Hepatocyte (in vitro differentiated cells): Measurements from ENCODE around the gene C1orf198.

Experiments
- CTCF ChIP-seq: fragments of 200-600 bp; sonication (generic); IDR thresholded peaks from 2 replicates; pipeline ENCODE4 v1.5.1; 2016; ENCODE audit warnings: antibody characterized with exemption, mild to moderate bottlenecking; ENCODE audit not compliant: poor library complexity
- EZH2 ChIP-seq: fragments of 200-600 bp; sonication (generic); IDR thresholded peaks from 2 replicates; pipeline ENCODE4 v1.6.1; 2016; ENCODE audit warnings: antibody characterized with exemption, mild to moderate bottlenecking, borderline replicate concordance
- EZH2phosphoT487 ChIP-seq: fragments of 200-600 bp; sonication (generic); IDR thresholded peaks from one replicate; pipeline ENCODE4 v1.6.1; 2018; ENCODE audit warnings: antibody characterized with exemption, mild to moderate bottlenecking, low read depth, moderate library complexity; ENCODE audit not compliant: unreplicated experiment, severe bottlenecking

- TF ChIP-seq CTCF (no peak), EZH2phosphoT487 (no peak), EZH2 (no peak)
Measured at GRCh38 chr1:230858918-230859729, 9.2 kb downstream of the C1orf198 start.
